Amniotic stem cell (primary cell): ENCODE data around the gene TRMT10B.
"Not testable (repeated sequence)": the region's sequence is repeated elsewhere in the genome, so short reads cannot be mapped to it uniquely, and the experiment has no call there.

Experiments
- DNase-seq: peaks from one replicate; lab custom pipeline; 2025; lab: John Stamatoyannopoulos, UW

TRMT10B gene

GRCh38 chr9:37800631-37801286 lies 47.2 kb downstream of the TRMT10B start, which contains the start of gene DCAF10:
TSS of gene DCAF10 (plus strand) at chr9:37800797. CDS start at chr9:37800867, 70 bp downstream.
- DNase-seq = peak; percentile 51

DNA sequence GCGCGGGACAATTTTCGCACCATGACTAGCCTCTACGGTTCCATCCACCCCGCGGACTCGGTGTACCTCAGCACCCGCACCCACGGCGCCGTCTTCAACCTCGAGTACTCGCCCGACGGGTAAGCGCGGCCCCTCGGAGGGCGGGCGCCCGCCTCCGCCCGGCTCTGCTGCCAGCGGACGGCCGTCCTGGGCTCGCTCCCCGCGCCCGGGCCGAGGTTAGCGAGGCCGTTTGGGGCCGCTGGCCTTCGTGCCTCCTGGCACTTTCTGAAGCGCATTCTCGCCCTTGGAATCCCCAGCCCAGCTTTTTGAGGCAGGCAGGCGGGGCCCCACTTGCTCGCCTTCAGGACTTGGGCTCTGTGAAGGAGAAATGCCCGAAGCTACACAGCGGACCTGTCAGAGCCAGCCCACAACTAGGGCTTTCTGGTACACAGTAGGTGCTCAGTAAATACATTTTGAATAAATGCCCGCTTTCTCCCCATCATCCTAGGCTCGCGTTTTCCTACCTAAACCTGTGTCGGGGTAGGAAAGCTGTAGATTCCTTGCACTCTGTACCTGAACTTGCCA lies 47.8 kb downstream of the TRMT10B start:
- no peak for DNase-seq

- no peak for DNase-seq
These were observed 48.5 kb downstream of the TRMT10B start for GRCh38 chr9:37801959-37802711.

DNA sequence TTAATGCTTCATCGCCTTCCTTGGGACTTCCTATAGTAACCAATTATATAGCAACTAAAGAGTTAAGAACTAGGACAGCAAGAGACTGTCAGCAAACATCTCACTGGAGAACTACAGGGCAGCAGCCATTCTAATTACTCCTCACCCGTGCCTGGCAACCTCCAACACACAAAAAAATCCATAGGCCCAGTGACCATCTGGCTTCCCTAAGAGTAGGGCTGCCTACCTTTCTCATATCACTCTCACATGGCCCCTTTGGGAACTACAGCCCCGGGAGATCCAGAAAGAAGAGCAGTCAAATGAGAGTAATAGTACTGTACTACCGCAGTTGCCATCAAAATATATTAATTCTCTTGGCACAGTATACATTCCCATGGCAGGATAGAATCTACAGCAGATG lies 52.7 kb downstream of the TRMT10B start:
- no peak for DNase-seq

DNA sequence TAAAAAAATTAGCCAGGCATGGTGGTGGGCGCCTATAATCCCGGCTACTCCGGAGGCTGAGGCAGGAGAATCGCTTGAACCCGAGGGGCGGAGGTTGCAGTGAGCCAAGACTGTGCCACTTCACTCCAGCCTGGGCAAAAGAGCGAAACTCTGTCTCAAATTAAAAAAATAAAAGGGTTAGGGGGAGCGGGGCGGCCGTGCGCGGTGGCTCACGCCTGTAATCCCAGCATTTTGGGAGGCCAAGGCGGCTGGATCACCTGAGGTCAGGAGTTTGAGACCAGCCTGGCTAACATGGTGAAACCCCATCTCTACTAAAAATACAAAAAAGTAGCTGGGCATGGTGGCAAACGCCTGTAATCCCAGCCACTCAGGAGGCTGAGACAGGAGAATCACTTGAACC lies 56.1 kb downstream of the TRMT10B start:
- DNase-seq = not testable (repeated sequence)

DNA sequence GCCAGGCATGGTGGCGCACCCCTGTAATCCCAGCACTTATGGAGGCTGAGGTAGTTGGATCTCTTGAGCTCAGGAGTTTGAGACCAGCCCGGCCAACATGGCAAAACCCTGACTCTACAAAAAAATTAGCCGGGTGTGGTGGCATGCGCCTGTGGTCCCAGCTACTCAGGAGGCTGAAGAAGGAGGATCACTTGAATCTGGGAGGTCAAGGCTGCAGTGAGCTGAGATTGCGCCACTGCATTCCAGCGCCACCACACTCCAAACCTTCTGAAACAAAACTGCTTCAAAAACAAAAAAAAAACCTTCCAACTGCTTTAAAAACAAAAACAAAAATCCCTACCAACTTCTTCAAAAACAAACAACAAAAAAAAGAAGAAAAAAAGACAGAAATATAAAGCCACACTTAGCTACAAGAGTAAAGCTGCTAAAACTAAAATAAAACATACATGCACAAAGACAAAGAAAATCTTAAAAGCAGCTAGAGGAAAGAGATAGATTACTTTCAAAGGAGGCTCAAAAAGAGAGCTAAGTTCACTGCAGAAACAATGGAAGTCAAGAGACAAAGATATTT lies 58.4 kb downstream of the TRMT10B start:
- no peak for DNase-seq

GRCh38 chr9:37812773-37813379 lies 59.3 kb downstream of the TRMT10B start:
- no peak for DNase-seq

- DNase-seq = no peak
These were observed 65.2 kb downstream of the TRMT10B start for GRCh38 chr9:37818849-37819248.

DNA sequence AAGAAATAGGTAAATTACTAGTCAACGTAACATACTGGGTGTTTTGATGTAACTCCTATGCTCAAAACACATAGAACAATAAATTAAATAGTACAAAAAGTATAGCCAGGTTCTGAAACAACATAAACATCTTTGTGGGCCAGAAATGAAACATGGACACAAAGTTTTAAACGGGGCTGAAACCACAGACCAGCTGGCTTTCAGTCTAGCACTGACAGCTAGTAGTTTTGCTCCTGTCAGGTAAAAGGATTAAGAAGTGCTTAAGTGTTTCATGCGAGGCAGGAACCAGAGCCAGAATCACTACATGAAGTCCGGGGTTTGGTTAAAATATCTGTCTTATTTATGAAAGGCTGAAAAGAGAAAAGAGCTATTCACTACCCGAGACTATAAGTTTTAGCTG lies 66.5 kb downstream of the TRMT10B start:
- no peak for DNase-seq

DNA sequence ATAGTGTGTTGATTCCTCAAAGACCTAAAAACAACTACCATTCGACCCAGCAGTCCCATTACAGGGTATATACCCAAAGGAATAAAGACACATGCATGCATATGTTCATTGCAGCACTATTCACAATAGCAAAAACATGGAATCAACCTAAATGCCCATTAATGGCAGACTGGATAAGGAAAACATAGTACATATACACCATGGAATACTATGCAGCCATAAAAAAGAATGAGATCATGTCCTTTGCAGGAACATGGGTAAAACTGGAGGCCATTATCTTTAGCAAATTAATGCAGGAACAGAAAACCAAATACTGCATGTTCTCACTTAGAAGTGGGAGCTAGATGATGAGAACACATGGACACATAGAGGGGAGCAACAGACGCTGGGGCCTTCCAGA lies 71.6 kb downstream of the TRMT10B start:
- DNase-seq = not testable (repeated sequence)

DNA sequence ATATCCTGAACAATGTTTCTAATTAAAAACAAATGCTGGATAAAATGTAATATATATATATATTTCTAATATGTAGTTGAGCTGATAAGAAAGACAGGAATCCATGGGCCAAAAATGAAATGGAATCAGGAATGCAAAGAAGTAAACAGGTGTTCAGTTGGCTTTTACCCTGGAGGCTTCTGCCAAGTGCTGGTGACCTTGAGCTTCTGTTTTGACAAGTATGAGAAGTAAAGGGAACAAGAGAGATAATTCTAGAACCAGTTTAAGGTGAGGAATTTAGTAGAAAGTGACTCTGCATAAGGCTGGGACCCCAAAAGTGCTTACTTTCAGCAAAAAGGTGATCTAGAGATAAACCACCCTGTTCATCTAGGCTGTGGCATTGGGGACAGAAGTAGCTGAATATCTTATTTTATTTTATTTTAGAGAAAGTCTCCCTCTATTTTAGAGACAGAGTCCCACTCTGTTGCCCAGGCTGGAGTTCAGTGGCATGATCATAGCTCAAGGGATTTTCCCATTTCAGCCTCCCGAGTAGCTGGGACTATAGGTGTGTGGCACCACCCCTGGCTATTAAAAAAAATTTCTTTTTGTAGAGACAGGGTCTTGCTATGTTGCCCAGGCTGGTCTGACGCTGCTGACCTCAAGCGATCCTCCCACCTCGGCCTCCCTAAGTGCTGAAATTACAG lies 74.0 kb downstream of the TRMT10B start:
- DNase-seq = no peak
